Activated T-helper 9 cell treated with anti-CD3 and anti-CD28 coated beads, Interleukin-2, amount 50 U/mL, for 16 hours (primary cell): ENCODE data around the gene ATG4B.

Experiments
- DNase-seq: peaks from one replicate; pipeline ENCODE4 v3.0.0-alpha.2; 2020; ENCODE audit warnings: low read depth

The ATG4B gene

GRCh38 chr2:241690202-241690717 is 52.8 kb downstream of the ATG4B start:
- no peak for DNase-seq

- no peak for DNase-seq
These were observed 55.0 kb downstream of the ATG4B start for GRCh38 chr2:241692448-241692847.

GRCh38 chr2:241695651-241696050 is 58.2 kb downstream of the ATG4B start:
- DNase-seq = no peak

- no peak for DNase-seq
These were observed 63.6 kb downstream of the ATG4B start for GRCh38 chr2:241701149-241701398.

- DNase-seq = peak; percentile 96
These were observed 64.1 kb downstream of the ATG4B start, which contains the start of gene ING5 for GRCh38 chr2:241701399-241702154. TSS of gene ING5 (plus strand) at chr2:241702039. CDS start at chr2:241702066, 27 bp downstream.

GRCh38 chr2:241702155-241703031 is 64.9 kb downstream of the ATG4B start:
- DNase-seq = peak; percentile 85

- DNase-seq = no peak
These were observed 65.6 kb downstream of the ATG4B start for GRCh38 chr2:241703032-241703604.

- no peak for DNase-seq
These were observed 69.0 kb downstream of the ATG4B start for GRCh38 chr2:241706537-241706936.

GRCh38 chr2:241708879-241709278 is 71.4 kb downstream of the ATG4B start:
- DNase-seq = no peak

- no peak for DNase-seq
These were observed 81.6 kb downstream of the ATG4B start for GRCh38 chr2:241719093-241719492.

- no peak for DNase-seq
These were observed 82.6 kb downstream of the ATG4B start for GRCh38 chr2:241720099-241720498.

GRCh38 chr2:241720560-241720959 is 83.1 kb downstream of the ATG4B start:
- no peak for DNase-seq

- DNase-seq = no peak
These were observed 84.4 kb downstream of the ATG4B start for GRCh38 chr2:241721852-241722251.

- no peak for DNase-seq
These were observed 85.5 kb downstream of the ATG4B start for GRCh38 chr2:241722896-241723454.
